OCI-LY3 (cell line): Measurements from ENCODE around the gene LONP1.

Source experiments
- EZH2phosphoT487 ChIP-seq: fragments of 200-600 bp; shearing (Covaris generic); IDR thresholded peaks from 2 replicates; pipeline ENCODE4 v1.6.1; 2018; ENCODE audit warnings: antibody characterized with exemption, mixed run types, low read depth
- TF ChIP-seq, protein P1 (sequence below): fragments of 200-600, 300-600 bp; sonication (generic); IDR thresholded peaks from 2 replicates; pipeline ENCODE4 v1.5.1; 2014; ENCODE audit warnings: antibody characterized with exemption, low read length, low read depth

DNA sequence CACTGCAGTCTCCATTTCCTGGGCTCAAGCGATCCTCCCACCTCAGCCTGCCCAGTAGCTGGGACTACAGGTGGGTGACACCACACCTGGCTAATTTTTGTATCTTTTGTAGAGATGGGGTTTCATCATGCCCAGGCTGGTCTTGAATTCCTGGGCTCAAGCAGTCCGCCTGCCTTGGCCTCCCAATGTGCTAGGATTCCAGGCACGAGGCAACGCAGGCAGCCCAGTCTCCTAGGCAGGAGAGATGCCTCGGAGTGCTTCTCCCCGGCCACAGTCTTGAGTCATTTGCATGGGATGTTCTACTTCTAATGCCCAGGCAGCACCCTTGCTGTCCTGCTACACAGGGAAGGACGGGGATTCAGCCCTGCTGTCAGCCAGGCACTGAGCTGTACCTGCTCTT is 48.3 kb downstream of the LONP1 start:
- TF ChIP-seq, protein P1, sequence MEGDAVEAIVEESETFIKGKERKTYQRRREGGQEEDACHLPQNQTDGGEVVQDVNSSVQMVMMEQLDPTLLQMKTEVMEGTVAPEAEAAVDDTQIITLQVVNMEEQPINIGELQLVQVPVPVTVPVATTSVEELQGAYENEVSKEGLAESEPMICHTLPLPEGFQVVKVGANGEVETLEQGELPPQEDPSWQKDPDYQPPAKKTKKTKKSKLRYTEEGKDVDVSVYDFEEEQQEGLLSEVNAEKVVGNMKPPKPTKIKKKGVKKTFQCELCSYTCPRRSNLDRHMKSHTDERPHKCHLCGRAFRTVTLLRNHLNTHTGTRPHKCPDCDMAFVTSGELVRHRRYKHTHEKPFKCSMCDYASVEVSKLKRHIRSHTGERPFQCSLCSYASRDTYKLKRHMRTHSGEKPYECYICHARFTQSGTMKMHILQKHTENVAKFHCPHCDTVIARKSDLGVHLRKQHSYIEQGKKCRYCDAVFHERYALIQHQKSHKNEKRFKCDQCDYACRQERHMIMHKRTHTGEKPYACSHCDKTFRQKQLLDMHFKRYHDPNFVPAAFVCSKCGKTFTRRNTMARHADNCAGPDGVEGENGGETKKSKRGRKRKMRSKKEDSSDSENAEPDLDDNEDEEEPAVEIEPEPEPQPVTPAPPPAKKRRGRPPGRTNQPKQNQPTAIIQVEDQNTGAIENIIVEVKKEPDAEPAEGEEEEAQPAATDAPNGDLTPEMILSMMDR = no peak
- TF ChIP-seq EZH2phosphoT487 = no peak
